Panc1 (cell line): ENCODE results near the gene DHPS.

Source experiments
- SIN3A ChIP-seq: IDR thresholded peaks from 2 replicates; pipeline ENCODE4 v1.6.1; 2012; ENCODE audit warnings: low read depth, mild to moderate bottlenecking, low read length, moderate library complexity, borderline replicate concordance; ENCODE audit not compliant: insufficient read depth
- TF ChIP-seq, protein P1 (sequence below): fragments of 450-650 bp; IDR thresholded peaks from 2 replicates; pipeline ENCODE4 v1.5.1; 2017; ENCODE audit warnings: mild to moderate bottlenecking

DNA sequence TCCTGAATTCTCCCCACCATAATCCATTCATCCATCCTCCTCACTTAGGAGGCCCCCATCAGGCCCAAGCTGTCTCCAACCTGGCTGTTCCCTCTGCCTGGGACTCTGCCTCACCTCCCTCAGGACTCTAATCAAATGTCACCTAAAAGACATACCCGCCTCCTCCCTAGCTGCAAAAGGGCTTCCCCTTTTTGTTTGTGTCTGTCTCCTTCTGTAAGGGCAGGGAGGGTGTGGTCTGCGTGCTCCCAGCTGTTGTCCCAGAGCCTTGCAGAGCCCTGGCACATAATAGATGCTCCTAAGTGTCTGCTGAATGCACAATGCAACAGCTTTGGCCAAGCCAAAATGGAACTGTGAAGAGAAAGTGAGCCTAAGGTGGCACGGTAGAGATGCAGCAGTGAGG is 48.4 kb upstream of the DHPS start:
- TF ChIP-seq, protein P1, sequence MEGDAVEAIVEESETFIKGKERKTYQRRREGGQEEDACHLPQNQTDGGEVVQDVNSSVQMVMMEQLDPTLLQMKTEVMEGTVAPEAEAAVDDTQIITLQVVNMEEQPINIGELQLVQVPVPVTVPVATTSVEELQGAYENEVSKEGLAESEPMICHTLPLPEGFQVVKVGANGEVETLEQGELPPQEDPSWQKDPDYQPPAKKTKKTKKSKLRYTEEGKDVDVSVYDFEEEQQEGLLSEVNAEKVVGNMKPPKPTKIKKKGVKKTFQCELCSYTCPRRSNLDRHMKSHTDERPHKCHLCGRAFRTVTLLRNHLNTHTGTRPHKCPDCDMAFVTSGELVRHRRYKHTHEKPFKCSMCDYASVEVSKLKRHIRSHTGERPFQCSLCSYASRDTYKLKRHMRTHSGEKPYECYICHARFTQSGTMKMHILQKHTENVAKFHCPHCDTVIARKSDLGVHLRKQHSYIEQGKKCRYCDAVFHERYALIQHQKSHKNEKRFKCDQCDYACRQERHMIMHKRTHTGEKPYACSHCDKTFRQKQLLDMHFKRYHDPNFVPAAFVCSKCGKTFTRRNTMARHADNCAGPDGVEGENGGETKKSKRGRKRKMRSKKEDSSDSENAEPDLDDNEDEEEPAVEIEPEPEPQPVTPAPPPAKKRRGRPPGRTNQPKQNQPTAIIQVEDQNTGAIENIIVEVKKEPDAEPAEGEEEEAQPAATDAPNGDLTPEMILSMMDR: no peak
- TF ChIP-seq SIN3A: no peak
